Suppressor macrophage treated with lipopolysaccharide for 4 hours (primary cell): ENCODE data around the gene C5.

Experiments
- DNase-seq: peaks from one replicate; pipeline ENCODE4 v3.0.0-alpha.2; 2020

C5 gene

DNA sequence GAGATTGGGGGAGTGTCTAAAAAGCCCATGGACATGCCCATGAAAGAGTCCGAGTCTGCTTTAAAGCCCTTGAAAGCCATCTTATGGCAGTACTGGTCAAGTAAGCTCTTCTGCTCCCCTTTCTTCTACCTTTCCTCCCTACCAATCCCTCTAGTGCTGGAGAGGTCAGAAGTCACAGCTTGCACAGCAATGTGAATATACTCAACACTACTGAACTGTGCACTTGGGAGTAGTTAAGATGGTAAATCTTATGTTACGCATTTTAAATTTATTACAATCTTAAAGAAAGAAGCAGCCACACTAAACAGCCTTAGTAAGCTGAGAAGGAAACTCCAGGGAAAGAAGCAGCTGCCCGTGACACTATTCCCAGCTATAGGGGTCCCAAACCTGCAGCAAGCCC, 111.2 kb downstream of the C5 start:
- no peak for DNase-seq

DNA sequence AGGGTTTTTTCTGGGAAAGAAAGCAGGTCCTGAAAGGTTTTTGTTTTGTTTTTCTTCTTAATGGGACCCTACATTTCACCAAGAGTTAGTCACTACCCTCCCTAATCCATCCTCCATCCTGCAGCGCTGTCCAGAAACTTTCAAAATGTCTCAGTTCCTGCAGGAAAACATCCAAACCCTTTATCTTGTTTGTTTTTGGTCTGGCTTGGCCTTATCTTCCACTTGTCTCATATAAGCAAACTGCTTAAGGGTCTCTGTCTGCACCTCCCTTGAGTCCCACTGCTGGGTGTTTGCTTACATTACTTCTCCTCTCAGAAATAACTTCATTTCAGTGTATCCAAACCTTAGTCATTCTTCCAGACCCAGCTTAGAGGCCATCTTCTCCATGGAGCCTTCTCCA, 112.5 kb downstream of the C5 start:
- no peak for DNase-seq

DNA sequence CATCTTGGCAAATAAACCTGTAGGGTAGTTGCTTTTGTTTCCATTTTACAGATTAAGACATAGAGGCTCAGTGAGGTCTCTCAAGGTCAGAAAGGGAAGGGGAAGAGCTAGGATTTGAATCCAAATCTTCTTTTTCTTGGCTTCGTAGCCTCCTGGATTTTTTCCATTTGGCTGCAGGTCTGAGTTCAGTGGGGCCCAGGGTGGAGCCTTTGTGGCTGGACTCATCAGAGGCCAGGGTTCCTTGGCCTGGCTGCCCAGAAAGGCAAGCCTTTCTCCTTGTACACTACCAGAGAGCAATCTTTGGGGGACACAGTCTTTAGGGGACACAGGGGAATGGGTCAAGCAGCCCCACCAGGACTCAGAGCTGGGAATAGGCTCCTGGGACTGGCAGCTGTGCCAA, 112.9 kb downstream of the C5 start:
- DNase-seq = no peak

DNA sequence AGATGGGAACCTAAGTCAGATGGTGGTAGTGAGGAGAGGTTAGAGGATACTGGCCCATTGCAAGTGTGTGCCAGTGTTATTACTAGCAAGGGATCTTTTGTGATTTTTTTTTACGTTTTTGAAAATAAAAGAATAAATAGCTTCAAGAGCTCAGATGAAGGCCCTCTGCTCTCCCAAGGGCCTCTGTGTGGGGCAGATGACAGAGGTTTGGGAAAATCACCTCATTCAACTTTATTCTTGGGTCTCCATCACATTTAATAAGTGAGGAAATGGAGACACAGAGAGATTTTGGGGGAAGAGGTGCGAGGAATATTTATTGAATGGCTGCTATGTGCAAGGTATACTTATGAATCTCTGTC, 113.3 kb downstream of the C5 start:
- no peak for DNase-seq

- peak; percentile 95 for DNase-seq
These were observed 113.9 kb downstream of the C5 start for GRCh38 chr9:120936011-120936763.

GRCh38 chr9:120935383-120935857, 114.7 kb downstream of the C5 start:
- peak; percentile 97 for DNase-seq

DNA sequence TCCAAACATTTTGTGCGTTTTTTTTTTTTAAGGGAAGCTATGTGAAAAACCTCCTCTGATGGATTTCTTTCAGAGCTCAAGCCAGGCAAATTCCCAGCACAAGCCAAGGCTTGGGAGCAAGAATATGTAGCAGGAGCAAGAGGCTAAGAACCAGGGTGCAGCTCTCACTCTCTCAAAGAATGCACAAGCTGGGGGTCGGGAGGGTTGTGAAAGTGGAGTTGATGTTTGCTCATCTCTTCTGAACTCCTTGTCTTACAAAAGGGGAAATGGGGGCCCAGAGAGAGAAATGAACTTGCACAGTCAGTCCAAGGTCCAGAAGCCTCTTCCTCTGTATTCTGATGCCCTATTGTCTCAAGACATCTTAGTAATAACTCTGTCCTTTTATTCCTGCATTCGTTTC, 115.8 kb downstream of the C5 start:
- DNase-seq = peak; percentile 86

- peak; percentile 5 for DNase-seq
These were observed 116.6 kb downstream of the C5 start for GRCh38 chr9:120933310-120934055.

GRCh38 chr9:120932086-120932823, 117.8 kb downstream of the C5 start:
- peak; percentile 1 for DNase-seq

- peak; percentile 93 for DNase-seq
These were observed 118.6 kb downstream of the C5 start for GRCh38 chr9:120931231-120932085.

DNA sequence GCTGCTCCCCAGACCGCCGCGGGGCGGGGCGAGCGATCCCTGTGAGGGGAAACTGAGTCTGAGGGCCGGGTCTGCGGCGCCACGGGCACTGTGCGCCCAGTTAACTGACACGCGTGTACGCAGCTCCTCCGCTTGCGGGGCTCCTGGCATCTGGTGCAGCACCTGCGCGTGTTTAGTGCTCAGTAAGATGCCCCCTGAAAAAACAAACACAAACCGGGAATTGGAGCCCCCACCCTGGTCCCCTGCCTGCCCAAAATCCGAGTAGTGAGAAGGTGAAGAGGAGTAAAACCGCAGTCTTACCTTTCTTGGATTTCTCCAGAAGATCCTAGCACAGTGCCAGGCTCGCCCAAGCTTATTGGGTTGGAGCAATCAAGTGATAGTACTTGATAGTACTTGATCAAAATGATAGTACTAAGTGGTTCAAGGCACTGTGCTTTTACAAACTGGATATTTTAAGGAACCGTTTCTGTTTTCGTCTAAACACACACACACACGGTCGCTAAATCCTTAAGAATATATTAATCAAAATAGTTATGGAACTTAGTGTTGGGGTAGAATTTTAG, 120.8 kb downstream of the C5 start:
- no peak for DNase-seq

- DNase-seq = no peak
These were observed 121.4 kb downstream of the C5 start for GRCh38 chr9:120928483-120929228.

DNA sequence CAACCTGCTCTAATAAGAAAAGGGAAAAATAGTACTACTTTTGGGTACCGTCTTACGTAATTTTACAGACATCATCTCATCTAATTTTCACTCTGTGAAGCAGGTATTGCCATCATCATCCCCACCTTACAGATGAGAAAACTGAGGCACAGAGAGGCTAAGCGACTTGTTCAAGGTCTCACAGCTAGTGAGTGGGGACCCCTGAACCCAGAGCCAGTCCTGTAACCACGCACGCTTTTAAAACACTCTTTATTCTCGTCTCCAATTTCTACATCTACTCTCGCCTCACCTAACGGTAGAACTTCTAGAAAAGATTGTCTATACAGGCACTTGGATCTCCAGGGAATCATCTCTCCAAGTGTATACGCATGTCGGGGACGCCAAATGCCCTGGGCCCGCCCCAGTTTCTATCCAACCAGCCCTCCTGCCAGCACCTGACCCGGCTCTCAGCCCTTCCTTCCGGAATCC, 122.0 kb downstream of the C5 start:
- DNase-seq = peak; percentile 77

GRCh38 chr9:120927269-120928014, 122.6 kb downstream of the C5 start:
- DNase-seq = no peak

GRCh38 chr9:120926397-120926928, 123.6 kb downstream of the C5 start, which contains the start of gene TRAF1:
TSS of gene TRAF1 (minus strand) at chr9:120926796. CDS start at chr9:120926075, 721 bp downstream.
- DNase-seq = peak; percentile 86

DNA sequence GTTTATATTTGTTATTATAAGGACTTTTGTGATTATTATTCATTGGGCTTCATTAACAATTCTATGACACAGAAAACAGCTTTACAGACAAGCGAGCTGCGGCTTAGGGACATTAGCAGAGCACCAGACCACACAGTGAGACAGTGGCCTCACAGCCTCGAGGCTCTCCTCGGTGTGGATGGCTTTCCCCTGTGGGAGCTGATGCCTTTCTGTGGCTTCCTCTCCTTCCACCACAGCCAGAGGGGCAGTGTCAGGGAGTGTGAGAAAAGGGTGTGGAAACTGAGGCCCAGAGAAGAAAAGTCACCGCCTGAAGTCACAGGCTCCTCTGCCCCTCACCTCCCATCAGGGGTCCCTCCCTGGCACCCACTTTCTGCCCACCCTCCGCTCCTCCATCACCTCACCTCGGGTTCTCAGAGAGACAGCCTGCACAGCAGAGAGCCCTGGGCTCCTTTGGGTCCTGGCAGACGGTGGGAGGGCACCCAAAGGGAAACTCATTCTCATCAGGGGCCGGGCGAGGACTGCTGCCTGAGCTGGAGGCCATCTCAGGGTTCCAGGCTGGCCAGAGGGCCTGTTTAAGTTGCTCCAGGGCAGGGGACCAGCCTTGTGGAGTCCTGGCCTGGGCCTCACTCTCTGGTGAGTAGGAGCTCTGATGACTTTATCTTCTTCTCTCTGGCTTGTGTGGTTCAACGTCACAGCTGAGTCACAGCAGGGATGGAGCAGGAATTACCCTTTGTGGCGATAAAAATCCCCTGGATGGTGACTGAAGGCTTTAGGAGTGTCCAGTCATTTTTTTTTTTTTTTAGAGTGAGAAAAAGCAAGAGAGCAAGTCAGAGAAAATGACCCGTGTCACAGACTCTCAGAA, 124.3 kb downstream of the C5 start:
- peak; percentile 97 for DNase-seq

GRCh38 chr9:120924698-120925534, 125.2 kb downstream of the C5 start:
- no peak for DNase-seq

- no peak for DNase-seq
These were observed 126.3 kb downstream of the C5 start for GRCh38 chr9:120923620-120924328.
